H4 (cell line): ENCODE measurements around the gene GBE1. TPM values are rescaled to one million over a fixed set of nuclear protein-coding genes. Genes with fewer than 3 reads are reported as not detected.

Experiments
- DNase-seq: peaks from one replicate; pipeline ENCODE4 v3.0.0-alpha.2; 2015; ENCODE audit warnings: low spot score
- total RNA-seq: library from RNA; depleted of rRNA; stranded (reverse); fragments of >200 nt; shearing (Covaris generic); gene quantifications from 2 replicates; pipeline ENCODE4 v1.2.3, GENCODE V29; 2014

GBE1 gene
- total RNA-seq, 1 experiment from 2014 or later = 66.4 TPM

- no peak for DNase-seq
Measured at GRCh38 chr3:81470524-81471278, 290.7 kb downstream of the GBE1 start.

DNA sequence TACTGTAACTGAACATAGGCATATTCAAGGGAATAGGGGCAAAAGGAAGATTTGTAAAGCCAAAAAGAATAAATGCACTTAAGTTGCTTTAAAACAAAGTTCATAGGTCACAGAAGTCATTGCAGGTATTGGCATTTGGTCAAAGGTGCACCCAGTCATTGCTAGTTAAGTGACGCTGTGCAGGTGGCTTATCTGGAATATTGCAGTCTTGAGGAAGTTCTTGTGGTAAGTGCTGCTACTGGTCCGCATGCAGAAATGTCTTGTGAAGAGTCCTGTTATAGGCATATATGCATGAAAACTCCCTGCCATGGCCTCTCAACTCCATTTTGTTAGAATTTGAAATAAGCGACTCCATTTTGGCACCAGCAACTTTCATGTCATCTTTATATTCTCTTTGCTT, 293.1 kb downstream of the GBE1 start:
- DNase-seq = no peak

GRCh38 chr3:81466201-81466560, 295.3 kb downstream of the GBE1 start:
- DNase-seq = no peak

DNA sequence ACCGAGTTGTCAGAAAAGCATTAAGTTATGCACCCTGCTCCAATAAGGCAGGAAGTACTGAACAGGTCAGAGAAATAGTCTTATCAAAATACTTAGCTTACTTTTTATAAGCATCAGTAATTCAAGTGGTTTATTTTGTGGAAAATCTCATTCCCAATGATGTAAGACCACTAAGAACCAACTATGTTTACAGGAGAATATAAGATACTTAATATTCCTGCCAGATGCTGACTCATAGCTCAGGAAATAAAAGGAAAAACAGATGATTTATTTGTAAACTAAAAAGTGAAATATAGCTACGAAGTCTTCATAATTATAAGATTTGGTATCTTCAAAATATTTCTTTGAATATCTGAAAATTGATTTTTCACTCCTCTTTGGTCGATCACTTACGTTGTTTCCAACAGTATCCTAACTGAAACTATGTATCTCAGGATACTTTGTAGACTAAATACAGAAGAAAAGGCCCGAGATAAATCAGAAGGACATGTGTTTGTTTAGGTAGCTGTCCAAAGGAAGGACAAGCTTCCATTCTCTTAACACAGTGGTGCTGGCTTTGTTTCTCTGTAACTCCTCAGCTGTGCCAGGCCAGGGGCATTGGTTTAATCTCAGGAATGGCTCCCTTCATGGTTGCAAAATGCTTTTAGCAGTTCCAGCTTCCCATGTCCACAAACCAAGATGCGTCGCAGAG, 295.8 kb downstream of the GBE1 start:
- DNase-seq = peak; percentile 2

DNA sequence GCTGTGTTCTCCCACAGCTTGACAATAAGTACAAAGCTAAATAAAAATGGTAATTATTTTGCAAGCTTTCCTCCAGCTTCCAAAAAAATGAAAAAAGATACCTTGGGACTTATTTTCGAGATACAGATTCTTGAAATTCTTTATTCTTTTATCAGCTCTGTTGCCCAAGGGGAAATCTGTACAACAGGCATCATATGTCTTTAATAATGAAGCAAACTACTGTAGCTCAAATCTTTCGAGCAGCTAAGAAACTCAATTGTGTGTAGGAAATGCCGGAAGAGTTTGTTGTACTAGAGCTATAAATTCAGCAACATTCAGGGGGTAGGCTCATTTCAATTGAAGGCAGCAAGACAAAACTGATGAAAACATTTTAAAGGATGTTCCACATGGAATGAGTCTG, 297.7 kb downstream of the GBE1 start:
- DNase-seq = no peak

DNA sequence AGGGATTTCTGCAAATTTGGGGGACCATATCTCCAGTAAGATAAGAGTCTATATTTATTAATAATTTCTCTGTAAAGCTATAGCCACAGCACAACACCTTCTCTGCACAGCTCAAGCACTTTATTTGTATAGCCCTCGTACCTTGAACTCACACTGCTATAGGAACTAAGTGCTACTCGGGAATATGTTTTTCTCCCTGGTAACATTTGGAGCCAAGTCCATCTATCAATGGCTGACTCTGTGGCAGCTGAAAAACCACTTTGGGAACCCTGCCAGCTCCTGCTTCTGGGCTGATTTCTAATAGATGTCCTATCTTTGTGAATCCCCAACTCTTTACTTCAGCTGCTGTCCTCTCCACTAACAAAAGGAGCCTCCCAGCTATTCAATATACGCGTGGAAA, 298.5 kb downstream of the GBE1 start:
- no peak for DNase-seq

GRCh38 chr3:81459733-81460132, 301.7 kb downstream of the GBE1 start:
- DNase-seq = no peak

DNA sequence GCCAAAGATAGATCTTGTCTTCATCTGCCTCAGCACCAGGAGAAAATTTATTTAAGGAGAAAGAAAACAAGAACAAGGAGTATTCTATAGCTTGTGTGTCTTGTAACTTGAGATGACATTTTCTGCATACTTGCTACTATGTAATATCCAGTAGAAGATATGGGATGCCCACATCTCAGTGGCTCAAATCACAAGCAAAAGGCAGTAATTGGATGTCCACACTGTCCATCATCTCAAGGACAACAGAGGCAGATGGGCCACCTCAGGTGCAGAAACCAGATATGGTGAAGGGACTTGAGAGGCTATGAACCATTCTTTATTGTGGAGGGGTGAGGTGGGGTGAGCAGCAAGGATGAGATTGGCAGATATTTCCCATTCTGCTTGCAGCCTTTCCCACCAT, 309.0 kb downstream of the GBE1 start:
- DNase-seq = no peak

GRCh38 chr3:81451611-81452010, 309.8 kb downstream of the GBE1 start:
- no peak for DNase-seq

GRCh38 chr3:81451140-81451539, 310.3 kb downstream of the GBE1 start:
- DNase-seq = no peak

DNA sequence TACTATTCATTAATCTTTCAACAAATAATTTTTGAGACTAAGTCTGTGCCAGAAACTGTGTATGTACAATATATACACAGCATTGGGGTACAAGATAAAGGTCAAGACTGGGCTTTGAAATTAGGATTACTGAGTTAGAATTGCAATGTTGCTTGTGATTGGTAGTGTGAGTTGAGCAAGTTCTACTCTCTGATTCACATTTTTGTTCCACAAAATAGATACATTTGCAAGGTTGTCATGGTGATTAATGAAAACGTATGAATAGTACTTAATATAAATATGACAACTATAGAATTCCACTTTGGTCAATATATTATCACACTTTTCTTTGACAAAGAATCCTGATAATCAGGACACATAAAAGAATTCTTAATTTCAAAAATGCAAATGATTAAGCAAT, 314.6 kb downstream of the GBE1 start:
- no peak for DNase-seq

DNA sequence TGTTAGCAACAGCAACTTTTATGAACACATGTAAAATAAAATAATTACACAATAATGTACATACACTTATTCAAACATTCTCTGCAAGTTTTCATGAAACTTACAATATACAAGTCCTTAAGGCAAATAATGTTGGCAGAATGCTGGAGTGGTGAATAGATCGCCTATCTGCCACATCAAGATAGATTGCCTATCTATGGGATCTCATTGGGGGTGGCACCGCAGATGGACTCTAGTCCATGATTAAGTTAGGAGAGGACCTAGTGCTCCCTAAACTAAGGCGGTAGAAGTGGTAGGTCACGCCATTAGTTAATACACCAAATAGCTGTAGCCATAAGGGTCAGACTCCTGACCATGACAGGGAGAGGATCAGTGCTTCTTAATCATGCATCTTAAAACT, 315.7 kb downstream of the GBE1 start:
- DNase-seq = no peak

DNA sequence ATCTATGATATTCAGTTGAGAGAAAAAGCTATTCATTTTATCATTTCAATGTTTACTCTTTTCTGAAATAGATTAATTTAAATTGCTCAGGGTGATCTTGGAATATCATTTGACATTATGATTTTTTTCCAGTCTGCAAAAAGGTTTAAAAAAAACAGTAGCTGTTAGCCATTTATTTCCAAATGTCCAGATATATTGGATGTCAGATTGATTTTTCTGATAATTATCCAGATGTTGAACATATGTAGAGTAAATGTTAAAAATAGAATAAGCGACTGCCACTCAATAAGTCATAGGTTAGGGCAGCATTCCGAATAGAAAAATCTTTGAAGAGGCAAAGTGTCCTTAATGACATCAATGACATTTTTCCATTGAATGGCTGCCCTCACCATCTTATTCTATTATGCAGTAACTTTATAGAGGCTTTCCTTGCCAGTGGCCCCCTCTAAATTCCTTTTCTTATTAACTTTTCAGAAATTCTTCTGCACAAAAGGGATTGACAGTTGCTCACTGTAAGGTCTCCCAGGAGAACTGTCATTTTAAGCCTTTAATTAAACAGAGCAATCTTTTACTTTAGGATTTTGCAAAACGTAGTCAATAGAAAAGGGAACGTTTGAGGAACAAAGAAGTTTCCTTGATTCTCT, 316.5 kb downstream of the GBE1 start:
- no peak for DNase-seq

GRCh38 chr3:81443958-81444357, 317.5 kb downstream of the GBE1 start:
- DNase-seq = no peak

DNA sequence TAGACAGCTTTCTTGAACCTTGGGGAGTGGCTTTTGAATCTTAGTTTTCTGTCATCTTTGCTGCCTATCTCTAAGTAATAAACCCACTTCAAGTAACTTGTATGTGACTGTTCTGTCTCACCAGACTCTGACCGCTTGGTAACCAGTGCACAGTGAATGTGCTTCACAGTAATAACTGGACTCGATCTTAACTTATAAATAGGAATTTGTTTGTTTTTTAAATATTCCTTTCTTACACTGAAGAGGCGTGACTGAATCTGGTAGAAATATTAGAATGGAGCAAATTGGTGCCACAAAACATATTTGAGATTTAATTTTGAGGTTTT, 318.0 kb downstream of the GBE1 start:
- DNase-seq = no peak

- no peak for DNase-seq
Measured at GRCh38 chr3:81442758-81443456, 318.5 kb downstream of the GBE1 start.

- DNase-seq = no peak
Measured at GRCh38 chr3:81440661-81441060, 320.8 kb downstream of the GBE1 start.
